AG04449 (cell line): Measurements from ENCODE around the gene TLX3.

ENCODE experiments used
- CTCF ChIA-PET: fragments of 350-600 bp; formaldehyde crosslinking; extraction: SDS; loops from one replicate; lab custom pipeline; 2021; ENCODE audit warnings: antibody characterized with exemption; lab: Yijun Ruan, JAX
- POLR2A ChIA-PET: fragments of 400-600, 350-600 bp; formaldehyde crosslinking; extraction: SDS; loops from one replicate; lab custom pipeline; 2020; ENCODE audit warnings: antibody characterized with exemption, inconsistent platforms; lab: Yijun Ruan, JAX
- DNase-seq: peaks from one replicate; pipeline ENCODE4 v3.0.0-alpha.2; 2010; ENCODE audit warnings: low read depth, low spot score
- H3K4me3 ChIP-seq: 2 replicates; pipeline ENCODE4 v1.5.1; 2011; ENCODE audit warnings: low read depth, mild to moderate bottlenecking, control low read depth, low read length
- CTCF ChIP-seq: IDR thresholded peaks from one replicate; pipeline ENCODE4 v1.5.1; 2011; ENCODE audit warnings: mild to moderate bottlenecking, moderate library complexity, low read length, control low read depth, inconsistent platforms; ENCODE audit not compliant: insufficient read depth; ENCODE audit errors: missing control alignments

Gene TLX3

GRCh38 chr5:171315925-171316257, 6.8 kb downstream of the TLX3 start:
- POLR2A ChIA-PET = no interaction called here
- no peak for TF ChIP-seq CTCF
- H3K4me3 ChIP-seq = no peak overlapping the region; the same call in 1 of the 2 replicates
- DNase-seq = no peak
- CTCF ChIA-PET = interaction anchor here (0.8 to 1.7 kb wide), 4 partner anchors 27 to 110 kb away, joined by 3 to 9 read pairs (median 4); no protein-coding TSS in a partner anchor

- ChIA-PET CTCF (interaction anchor here (0.8 to 1.7 kb wide), 4 partner anchors 26 to 111 kb away, joined by 3 to 9 read pairs (median 4); no protein-coding TSS in a partner anchor), POLR2A (no interaction called here)
- no peak for DNase-seq
- peak overlapping the region; percentile 1; the same call in 1 of the 2 replicates for H3K4me3 ChIP-seq
- no peak for TF ChIP-seq CTCF
These were observed 7.4 kb downstream of the TLX3 start for GRCh38 chr5:171316258-171317121.

DNA sequence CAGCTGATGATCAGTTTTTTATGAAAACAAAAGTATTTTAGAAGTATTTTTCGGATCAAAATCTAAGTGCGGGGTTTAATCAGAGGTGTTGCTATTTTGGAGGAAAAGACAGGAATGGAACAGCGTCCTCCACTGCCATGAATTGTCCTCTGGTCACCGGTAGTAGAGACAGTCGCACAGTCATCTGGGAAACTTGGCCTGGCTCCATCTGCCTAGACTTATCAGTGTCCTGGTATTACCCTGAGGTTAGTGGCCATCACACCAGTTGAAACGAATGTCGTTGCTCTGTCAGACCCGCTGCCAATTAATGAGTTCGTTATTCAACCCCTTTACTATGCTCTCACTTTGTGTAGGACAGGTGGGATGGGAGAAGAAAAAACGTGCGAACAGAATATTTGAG, 8.2 kb downstream of the TLX3 start:
- POLR2A ChIA-PET = no interaction called here
- CTCF ChIA-PET = interaction anchor here (1.1 to 1.7 kb wide), 2 partner anchors 45 to 110 kb away, joined by 3 to 9 read pairs; no protein-coding TSS in a partner anchor
- no peak for TF ChIP-seq CTCF
- DNase-seq = no peak
- H3K4me3 ChIP-seq = no peak overlapping the region

GRCh38 chr5:171318026-171318425, 9.0 kb downstream of the TLX3 start:
- DNase-seq = no peak
- ChIA-PET POLR2A (interaction anchor here (0.6 kb wide), 1 partner anchor 69 kb away, joined by 3 read pairs; no protein-coding TSS in a partner anchor), CTCF (interaction anchor here (1.2 to 3.0 kb wide), 3 partner anchors 12 to 111 kb away, joined by 3 to 14 read pairs (median 12); no protein-coding TSS in a partner anchor)
- TF ChIP-seq CTCF = no peak
- H3K4me3 ChIP-seq = no peak overlapping the region

- CTCF ChIA-PET = interaction anchor here (1.0 to 2.0 kb wide), 2 partner anchors 13 to 20 kb away, joined by 4 read pairs; no protein-coding TSS in a partner anchor
- no peak overlapping the region for H3K4me3 ChIP-seq
- no peak for TF ChIP-seq CTCF
- POLR2A ChIA-PET = no interaction called here
- no peak for DNase-seq
These were observed 12.4 kb downstream of the TLX3 start for GRCh38 chr5:171321447-171321846.

- no peak for DNase-seq
- CTCF ChIA-PET = interaction anchor here (1.0 to 2.0 kb wide), 4 partner anchors 12 to 513 kb away, joined by 3 to 6 read pairs (median 4); no protein-coding TSS in a partner anchor
- H3K4me3 ChIP-seq = no peak overlapping the region
- no peak for TF ChIP-seq CTCF
- POLR2A ChIA-PET = no interaction called here
These were observed 13.5 kb downstream of the TLX3 start for GRCh38 chr5:171322527-171322926.
